Smooth muscle cell (in vitro differentiated cells): ENCODE data around the gene CACNG4. TPM values are rescaled to one million over a fixed set of nuclear protein-coding genes. Genes with fewer than 3 reads are reported as not detected.

Source experiments
- DNase-seq: peaks from one replicate; lab custom pipeline; 2025; ENCODE audit not compliant: unreplicated experiment; lab: John Stamatoyannopoulos, UW
- H2AFZ ChIP-seq: fragments of 200-600 bp; sonication (generic); 2 replicates; pipeline ENCODE4 v1.6.0; 2016; ENCODE audit warnings: antibody characterized with exemption, low read depth, mild to moderate bottlenecking
- H3F3A ChIP-seq: fragments of 200-600 bp; sonication (generic); 2 replicates; pipeline ENCODE4 v1.6.0; 2017; ENCODE audit warnings: antibody characterized with exemption, low read depth
- H3K27ac ChIP-seq: fragments of 200-600 bp; sonication (generic); 2 replicates; pipeline ENCODE4 v1.5.1; 2016; ENCODE audit warnings: low read depth, mild to moderate bottlenecking
- H3K27me3 ChIP-seq: fragments of 200-600 bp; sonication (generic); 2 replicates; pipeline ENCODE4 v1.6.1; 2016; ENCODE audit warnings: low read depth, mild to moderate bottlenecking
- H3K36me3 ChIP-seq: fragments of 200-600 bp; sonication (generic); 2 replicates; pipeline ENCODE4 v1.5.1; 2016; ENCODE audit warnings: low read depth
- H3K4me1 ChIP-seq: fragments of 200-600 bp; sonication (generic); 2 replicates; pipeline ENCODE4 v1.5.1; 2016; ENCODE audit warnings: low read depth
- H3K4me2 ChIP-seq: fragments of 200-600 bp; sonication (generic); 2 replicates; pipeline ENCODE4 v1.6.0; 2016; ENCODE audit warnings: mild to moderate bottlenecking
- H3K4me3 ChIP-seq: fragments of 200-600 bp; sonication (generic); 2 replicates; pipeline ENCODE4 v1.5.1; 2016; ENCODE audit warnings: mild to moderate bottlenecking
- H3K79me2 ChIP-seq: fragments of 200-600 bp; sonication (generic); 2 replicates; pipeline ENCODE4 v1.6.0; 2016; ENCODE audit warnings: low read depth, mild to moderate bottlenecking
- H3K9ac ChIP-seq: fragments of 200-600 bp; sonication (generic); 2 replicates; pipeline ENCODE4 v1.6.0; 2016; ENCODE audit warnings: low read depth
- H3K9me3 ChIP-seq: fragments of 200-600 bp; sonication (generic); replicated peaks from 2 replicates; pipeline ENCODE4 v1.5.1; 2016; ENCODE audit warnings: low read depth
- H4K20me1 ChIP-seq: fragments of 200-600 bp; sonication (generic); 2 replicates; pipeline ENCODE4 v1.6.0; 2016; ENCODE audit warnings: low read depth
- WGBS: methylation state at CpG from one replicate; pipeline ENCODE4 v1.1.7; 2016; ENCODE audit warnings: low lambda C conversion rate; 5-methylcytosine and 5-hydroxymethylcytosine counted together
- polyA plus RNA-seq: library from polyadenylated mRNA; unstranded; fragments of >200 nt; fragmentation: Nextera tagmentation; extraction: Ambion mirVana; gene quantifications from 2 replicates; pipeline ENCODE4 v1.2.1, GENCODE V29; 2016
- total RNA-seq: library from RNA; depleted of rRNA; stranded (reverse); fragments of >200 nt; gene quantifications from 2 replicates; pipeline ENCODE4 v1.2.3, GENCODE V29; 2014
- TF ChIP-seq, protein P1 (sequence below): fragments of 200-600 bp; sonication (generic); IDR thresholded peaks from 2 replicates; pipeline ENCODE4 v1.5.1; 2017; ENCODE audit warnings: borderline replicate concordance, mild to moderate bottlenecking, antibody characterized with exemption; ENCODE audit not compliant: insufficient read depth, poor library complexity, severe bottlenecking

CACNG4 gene
- total and polyA plus RNA-seq, 2 experiments from 2014 or later: 1.4 to 6.5 TPM

DNA sequence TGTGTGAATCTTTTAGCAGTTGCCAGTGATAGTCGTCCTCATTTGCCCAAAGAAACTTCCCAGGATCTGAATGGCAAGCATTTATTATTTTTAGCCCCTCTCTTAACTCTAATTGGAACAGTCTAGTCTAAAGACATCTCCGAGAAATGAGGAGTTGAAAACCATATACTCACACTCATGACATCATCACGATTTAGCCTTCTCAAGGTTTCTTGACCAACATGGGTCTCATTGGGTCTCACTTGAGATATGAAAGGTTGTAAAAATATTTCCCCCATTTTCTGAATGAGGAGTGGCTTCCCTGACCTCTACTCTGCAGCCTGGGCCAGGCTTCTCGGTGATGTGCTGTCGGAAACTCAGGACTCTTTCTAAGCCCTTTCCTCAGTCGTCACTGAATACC lies 42.8 kb downstream of the CACNG4 start:
- Histone ChIP-seq H3K27ac (no peak overlapping the region), H3K4me3 (no peak overlapping the region), H3K36me3 (no peaks in the 10 kb centered on the region), H3K79me2 (no peaks in the 10 kb centered on the region), H3K9ac (no peak overlapping the region), H3F3A (no peaks in the 10 kb centered on the region), H3K4me1 (no peaks in the 10 kb centered on the region), H2AFZ (no peak overlapping the region), H3K4me2 (no peak overlapping the region), H3K9me3 (no peaks in the 10 kb centered on the region), H4K20me1 (no peaks in the 10 kb centered on the region), H3K27me3 (no peaks in the 10 kb centered on the region)
- DNase-seq: no peak
- TF ChIP-seq, protein P1, sequence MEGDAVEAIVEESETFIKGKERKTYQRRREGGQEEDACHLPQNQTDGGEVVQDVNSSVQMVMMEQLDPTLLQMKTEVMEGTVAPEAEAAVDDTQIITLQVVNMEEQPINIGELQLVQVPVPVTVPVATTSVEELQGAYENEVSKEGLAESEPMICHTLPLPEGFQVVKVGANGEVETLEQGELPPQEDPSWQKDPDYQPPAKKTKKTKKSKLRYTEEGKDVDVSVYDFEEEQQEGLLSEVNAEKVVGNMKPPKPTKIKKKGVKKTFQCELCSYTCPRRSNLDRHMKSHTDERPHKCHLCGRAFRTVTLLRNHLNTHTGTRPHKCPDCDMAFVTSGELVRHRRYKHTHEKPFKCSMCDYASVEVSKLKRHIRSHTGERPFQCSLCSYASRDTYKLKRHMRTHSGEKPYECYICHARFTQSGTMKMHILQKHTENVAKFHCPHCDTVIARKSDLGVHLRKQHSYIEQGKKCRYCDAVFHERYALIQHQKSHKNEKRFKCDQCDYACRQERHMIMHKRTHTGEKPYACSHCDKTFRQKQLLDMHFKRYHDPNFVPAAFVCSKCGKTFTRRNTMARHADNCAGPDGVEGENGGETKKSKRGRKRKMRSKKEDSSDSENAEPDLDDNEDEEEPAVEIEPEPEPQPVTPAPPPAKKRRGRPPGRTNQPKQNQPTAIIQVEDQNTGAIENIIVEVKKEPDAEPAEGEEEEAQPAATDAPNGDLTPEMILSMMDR: no peak
- 89% methylated on average over 6 of the region's 6 CpGs for WGBS

DNA sequence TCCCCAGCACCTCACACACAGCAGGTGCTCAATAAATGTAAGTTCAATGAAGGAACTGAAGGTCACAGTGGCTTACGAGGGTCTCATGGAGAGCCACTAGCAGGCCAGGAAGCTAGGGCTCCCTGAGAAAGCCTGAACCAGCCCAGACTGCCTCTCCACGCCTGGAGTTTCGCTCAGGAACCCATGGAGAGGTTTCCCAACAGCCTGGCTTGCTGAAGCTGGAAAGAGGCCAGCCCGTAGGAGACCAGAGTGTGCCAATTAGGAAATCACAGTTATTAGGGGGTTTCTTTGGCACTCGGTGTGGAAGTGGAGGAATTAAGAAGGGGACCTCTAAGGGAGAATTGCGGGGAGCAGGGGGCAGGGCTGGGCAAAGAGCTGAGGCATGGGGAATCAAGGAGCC lies 43.6 kb downstream of the CACNG4 start:
- DNase-seq: no peak
- Histone ChIP-seq H3K9me3 (no peaks in the 10 kb centered on the region), H3K36me3 (no peaks in the 10 kb centered on the region), H2AFZ (no peak overlapping the region), H3K79me2 (no peaks in the 10 kb centered on the region), H3K4me1 (no peaks in the 10 kb centered on the region), H4K20me1 (no peaks in the 10 kb centered on the region), H3K4me2 (no peak overlapping the region), H3K9ac (no peak overlapping the region), H3F3A (no peaks in the 10 kb centered on the region), H3K27me3 (no peaks in the 10 kb centered on the region), H3K27ac (no peak overlapping the region), H3K4me3 (no peak overlapping the region)
- TF ChIP-seq, protein P1: no peak
- 96% methylated on average over 6 of the region's 6 CpGs for WGBS

DNA sequence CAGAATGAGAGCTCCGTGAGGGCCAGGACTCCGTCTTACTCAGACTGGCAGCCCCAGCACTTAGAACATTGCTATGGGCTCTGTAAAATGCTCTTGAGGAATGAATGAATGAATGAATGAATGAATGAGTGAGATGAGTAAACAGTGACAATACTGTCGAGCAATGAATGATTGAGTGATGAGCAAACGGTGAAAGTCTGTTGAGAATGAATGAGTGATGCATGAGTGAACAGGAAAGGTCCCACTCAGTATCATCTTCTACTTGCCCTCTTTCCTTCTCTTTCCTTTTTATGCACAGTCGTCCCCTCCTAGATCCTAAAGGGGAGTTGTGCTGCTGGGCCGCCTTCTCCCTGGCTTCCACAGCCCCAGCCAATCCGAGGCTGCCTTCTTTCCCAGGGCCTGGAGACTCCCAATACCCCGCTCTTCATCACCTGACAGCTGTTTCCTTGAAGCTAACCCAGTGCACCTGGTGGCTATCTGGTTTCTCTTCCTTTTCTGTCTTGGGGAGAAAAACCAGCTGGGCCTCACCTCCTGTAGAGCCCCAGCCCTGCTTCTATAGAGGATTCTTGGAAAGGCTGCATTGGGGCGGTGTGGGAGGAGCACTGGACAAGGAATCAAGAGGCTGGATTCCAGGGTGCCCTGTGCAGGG lies 47.1 kb downstream of the CACNG4 start:
- no peak overlapping the region for H3K4me2 ChIP-seq
- H3K27ac ChIP-seq: no peak overlapping the region
- H4K20me1 ChIP-seq: no peaks in the 10 kb centered on the region
- no peaks in the 10 kb centered on the region for H3K4me1 ChIP-seq
- H3K9ac ChIP-seq: no peak overlapping the region
- no peaks in the 10 kb centered on the region for H3K79me2 ChIP-seq
- H3K36me3 ChIP-seq: no peaks in the 10 kb centered on the region
- H3K4me3 ChIP-seq: no peak overlapping the region
- no peaks in the 10 kb centered on the region for H3K27me3 ChIP-seq
- WGBS: 89% methylated on average over 9 of the region's 9 CpGs
- H3K9me3 ChIP-seq: no peaks in the 10 kb centered on the region
- no peak for DNase-seq
- no peaks in the 10 kb centered on the region for H3F3A ChIP-seq
- no peak overlapping the region for H2AFZ ChIP-seq
- TF ChIP-seq, protein P1: no peak

DNA sequence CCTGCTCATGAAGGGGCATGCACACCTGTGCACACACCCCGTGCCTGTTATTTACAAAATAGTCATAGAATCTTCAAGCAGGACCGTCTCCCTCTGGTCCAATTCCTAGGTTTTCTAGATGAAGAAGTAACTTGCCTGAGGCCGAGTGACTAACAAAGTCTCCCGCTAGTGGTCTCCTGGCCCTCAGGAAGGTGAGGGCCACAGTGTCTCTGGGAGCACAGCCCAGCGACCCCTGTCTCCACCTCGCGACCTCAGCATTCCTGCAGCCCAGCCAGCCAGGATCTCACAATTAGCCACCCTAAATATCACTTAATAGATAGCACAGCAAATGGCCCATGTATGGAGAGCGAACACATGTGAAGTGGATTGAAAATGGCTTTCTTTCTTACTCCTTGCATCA lies 49.4 kb downstream of the CACNG4 start:
- Histone ChIP-seq H3K27ac (no peak overlapping the region), H3K4me1 (no peaks in the 10 kb centered on the region), H3K4me3 (no peak overlapping the region), H3K9me3 (no peaks in the 10 kb centered on the region), H3K79me2 (no peaks in the 10 kb centered on the region), H3K27me3 (no peaks in the 10 kb centered on the region), H2AFZ (no peak overlapping the region), H3K9ac (no peak overlapping the region), H3F3A (no peaks in the 10 kb centered on the region), H3K4me2 (no peak overlapping the region), H4K20me1 (no peaks in the 10 kb centered on the region), H3K36me3 (no peaks in the 10 kb centered on the region)
- 82% methylated on average over 8 of the region's 8 CpGs for WGBS
- TF ChIP-seq, protein P1: no peak
- DNase-seq: no peak
